ENCODE data around the gene B4GALT1.

The B4GALT1 gene

DNA sequence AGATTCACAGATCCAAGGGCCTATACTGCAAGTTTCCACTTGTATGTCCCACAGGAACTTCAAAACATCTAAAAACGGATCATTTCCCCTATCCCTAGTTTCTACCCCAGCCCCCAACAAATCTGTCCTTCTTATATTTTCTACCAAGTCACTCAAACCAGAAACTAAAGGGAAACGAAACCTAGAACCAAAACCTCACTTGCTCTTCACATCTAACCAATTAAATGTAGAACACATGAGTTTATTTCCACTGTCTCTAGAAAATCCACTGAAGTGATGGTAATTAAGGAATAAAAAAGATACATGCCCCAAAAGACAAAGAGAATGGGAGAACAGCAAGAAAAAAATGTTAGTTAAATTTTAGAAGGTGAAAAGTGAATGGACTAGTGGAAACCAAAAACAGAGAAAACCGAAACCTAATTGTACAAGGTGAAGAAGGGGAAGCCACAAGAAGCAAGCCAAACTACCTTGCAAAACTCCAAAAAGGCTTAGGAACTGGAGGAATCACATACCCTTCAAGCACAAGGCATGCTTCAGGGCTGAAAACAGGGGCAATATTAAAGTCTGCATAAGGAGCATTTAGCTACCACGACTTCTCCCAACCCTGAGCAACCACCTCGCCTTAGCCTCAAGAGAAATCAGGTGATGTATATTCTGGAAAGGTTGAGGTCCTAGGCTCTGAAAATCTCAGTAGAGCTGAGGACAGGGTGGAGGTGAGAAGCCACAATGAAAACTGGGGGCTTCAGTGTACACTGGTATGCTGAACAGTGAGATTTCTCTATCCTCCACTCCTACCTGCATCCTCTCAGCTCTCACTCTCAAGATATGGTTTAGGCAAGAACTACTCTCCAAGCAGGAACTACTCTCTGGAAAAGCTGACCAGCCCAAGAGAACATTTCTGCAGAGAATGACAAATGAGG, 101.7 kb downstream of the B4GALT1 start:
- TF ChIP-seq, protein P1, sequence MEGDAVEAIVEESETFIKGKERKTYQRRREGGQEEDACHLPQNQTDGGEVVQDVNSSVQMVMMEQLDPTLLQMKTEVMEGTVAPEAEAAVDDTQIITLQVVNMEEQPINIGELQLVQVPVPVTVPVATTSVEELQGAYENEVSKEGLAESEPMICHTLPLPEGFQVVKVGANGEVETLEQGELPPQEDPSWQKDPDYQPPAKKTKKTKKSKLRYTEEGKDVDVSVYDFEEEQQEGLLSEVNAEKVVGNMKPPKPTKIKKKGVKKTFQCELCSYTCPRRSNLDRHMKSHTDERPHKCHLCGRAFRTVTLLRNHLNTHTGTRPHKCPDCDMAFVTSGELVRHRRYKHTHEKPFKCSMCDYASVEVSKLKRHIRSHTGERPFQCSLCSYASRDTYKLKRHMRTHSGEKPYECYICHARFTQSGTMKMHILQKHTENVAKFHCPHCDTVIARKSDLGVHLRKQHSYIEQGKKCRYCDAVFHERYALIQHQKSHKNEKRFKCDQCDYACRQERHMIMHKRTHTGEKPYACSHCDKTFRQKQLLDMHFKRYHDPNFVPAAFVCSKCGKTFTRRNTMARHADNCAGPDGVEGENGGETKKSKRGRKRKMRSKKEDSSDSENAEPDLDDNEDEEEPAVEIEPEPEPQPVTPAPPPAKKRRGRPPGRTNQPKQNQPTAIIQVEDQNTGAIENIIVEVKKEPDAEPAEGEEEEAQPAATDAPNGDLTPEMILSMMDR (IDR thresholded peaks at IDR 0.05; ENCODE audit: low read depth, low read length), result no peak
- no peak for DNase-seq (ENCODE audit: low read depth in 2 of 2)
- no peak overlapping the region for H3K4me3 ChIP-seq (replicated peaks in 1 of 2; ENCODE audit: low read depth in 2 of 2, low read length in 2 of 2)
